Progenitor cell of endocrine pancreas (in vitro differentiated cells): ENCODE data around the gene TUBGCP5. TPM values are rescaled to one million over a fixed set of nuclear protein-coding genes. Genes with fewer than 3 reads are reported as not detected.
A peak's percentile ranks its signal among the peaks of the same experiment; 100 is the strongest.

Source experiments
- DNase-seq: peaks from one replicate; pipeline ENCODE4 v3.0.0; 2021; ENCODE audit warnings: low spot score; ENCODE audit not compliant: unreplicated experiment
- H3K27ac Mint-ChIP-seq: 2 replicates; pipeline ENCODE4 v1.8.0; 2021; ENCODE audit warnings: mild to moderate bottlenecking, moderate library complexity, mixed read lengths
- H3K27me3 Mint-ChIP-seq: 2 replicates; pipeline ENCODE4 v1.8.0; 2021; ENCODE audit warnings: mixed read lengths
- H3K36me3 Mint-ChIP-seq: 2 replicates; pipeline ENCODE4 v1.8.0; 2022; ENCODE audit warnings: mixed read lengths; ENCODE audit not compliant: insufficient read depth
- H3K4me1 Mint-ChIP-seq: 2 replicates; pipeline ENCODE4 v1.8.0; 2021; ENCODE audit warnings: low read depth, mixed read lengths
- H3K4me3 Mint-ChIP-seq: 2 replicates; pipeline ENCODE4 v1.8.0; 2021; ENCODE audit warnings: low read depth, mild to moderate bottlenecking, moderate library complexity, mixed read lengths
- H3K9me3 Mint-ChIP-seq: 2 replicates; pipeline ENCODE4 v1.8.0; 2021; ENCODE audit warnings: low read depth, mixed read lengths
- total RNA-seq: library from RNA; stranded (reverse); gene quantifications from 2 replicates; pipeline ENCODE4 v1.2.1, GENCODE V29; 2021
- TF ChIP-seq, protein P1 (sequence below): fragments of 200-600 bp; sonication (generic); IDR thresholded peaks from one replicate; pipeline ENCODE4 v1.5.0; 2021; ENCODE audit warnings: antibody characterized with exemption, mild to moderate bottlenecking; ENCODE audit not compliant: unreplicated experiment

The TUBGCP5 gene
- total RNA-seq, 1 donor from 2014 or later, result 22.5 TPM

GRCh38 chr15:22967084-22967770 lies 72.1 kb downstream of the TUBGCP5 start:
- no peak for DNase-seq
- peaks cover 12% of the 10 kb centered on the region for H3K4me1 Mint-ChIP-seq
- H3K4me3 Mint-ChIP-seq, result no peak overlapping the region
- no peak overlapping the region for H3K27ac Mint-ChIP-seq
- TF ChIP-seq, protein P1, sequence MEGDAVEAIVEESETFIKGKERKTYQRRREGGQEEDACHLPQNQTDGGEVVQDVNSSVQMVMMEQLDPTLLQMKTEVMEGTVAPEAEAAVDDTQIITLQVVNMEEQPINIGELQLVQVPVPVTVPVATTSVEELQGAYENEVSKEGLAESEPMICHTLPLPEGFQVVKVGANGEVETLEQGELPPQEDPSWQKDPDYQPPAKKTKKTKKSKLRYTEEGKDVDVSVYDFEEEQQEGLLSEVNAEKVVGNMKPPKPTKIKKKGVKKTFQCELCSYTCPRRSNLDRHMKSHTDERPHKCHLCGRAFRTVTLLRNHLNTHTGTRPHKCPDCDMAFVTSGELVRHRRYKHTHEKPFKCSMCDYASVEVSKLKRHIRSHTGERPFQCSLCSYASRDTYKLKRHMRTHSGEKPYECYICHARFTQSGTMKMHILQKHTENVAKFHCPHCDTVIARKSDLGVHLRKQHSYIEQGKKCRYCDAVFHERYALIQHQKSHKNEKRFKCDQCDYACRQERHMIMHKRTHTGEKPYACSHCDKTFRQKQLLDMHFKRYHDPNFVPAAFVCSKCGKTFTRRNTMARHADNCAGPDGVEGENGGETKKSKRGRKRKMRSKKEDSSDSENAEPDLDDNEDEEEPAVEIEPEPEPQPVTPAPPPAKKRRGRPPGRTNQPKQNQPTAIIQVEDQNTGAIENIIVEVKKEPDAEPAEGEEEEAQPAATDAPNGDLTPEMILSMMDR, result no peak
- H3K27me3 Mint-ChIP-seq, result no peaks in the 10 kb centered on the region
- H3K9me3 Mint-ChIP-seq, result peaks cover 2% of the 10 kb centered on the region
- H3K36me3 Mint-ChIP-seq, result peaks cover 16% of the 10 kb centered on the region

GRCh38 chr15:22966321-22967083 lies 72.9 kb downstream of the TUBGCP5 start:
- H3K9me3 Mint-ChIP-seq, result peaks cover 2% of the 10 kb centered on the region
- no peak for DNase-seq
- peaks cover 15% of the 10 kb centered on the region for H3K4me1 Mint-ChIP-seq
- peak overlapping the region; percentile 41 for H3K27ac Mint-ChIP-seq
- TF ChIP-seq, protein P1, result no peak
- H3K4me3 Mint-ChIP-seq, result no peak overlapping the region
- H3K27me3 Mint-ChIP-seq, result no peaks in the 10 kb centered on the region
- peaks cover 16% of the 10 kb centered on the region for H3K36me3 Mint-ChIP-seq

DNA sequence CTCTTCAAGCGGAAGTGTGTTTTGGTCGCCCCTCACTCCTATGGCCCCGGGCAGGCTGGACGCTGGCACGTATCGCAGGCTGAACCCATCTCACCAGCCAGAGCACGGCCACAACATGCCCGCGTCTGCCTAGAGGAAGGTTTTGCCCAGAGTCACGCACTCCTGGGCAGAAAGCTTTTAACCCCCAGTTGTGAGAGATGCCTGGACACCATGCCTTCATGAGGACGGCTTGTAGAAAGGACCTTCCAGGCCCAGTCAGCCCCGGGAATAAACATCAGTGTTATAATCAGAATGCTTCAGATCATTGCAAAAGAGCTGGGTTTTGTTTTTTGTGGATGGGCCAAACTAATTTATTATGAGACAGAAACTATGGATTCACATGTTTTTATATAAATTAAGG lies 75.7 kb downstream of the TUBGCP5 start:
- Mint-ChIP-seq H3K36me3 (peaks cover 3% of the 10 kb centered on the region), H3K4me3 (no peak overlapping the region), H3K27me3 (no peaks in the 10 kb centered on the region), H3K27ac (peak overlapping the region; percentile 91), H3K4me1 (peaks cover 25% of the 10 kb centered on the region), H3K9me3 (no peaks in the 10 kb centered on the region)
- TF ChIP-seq, protein P1, result no peak
- no peak for DNase-seq

DNA sequence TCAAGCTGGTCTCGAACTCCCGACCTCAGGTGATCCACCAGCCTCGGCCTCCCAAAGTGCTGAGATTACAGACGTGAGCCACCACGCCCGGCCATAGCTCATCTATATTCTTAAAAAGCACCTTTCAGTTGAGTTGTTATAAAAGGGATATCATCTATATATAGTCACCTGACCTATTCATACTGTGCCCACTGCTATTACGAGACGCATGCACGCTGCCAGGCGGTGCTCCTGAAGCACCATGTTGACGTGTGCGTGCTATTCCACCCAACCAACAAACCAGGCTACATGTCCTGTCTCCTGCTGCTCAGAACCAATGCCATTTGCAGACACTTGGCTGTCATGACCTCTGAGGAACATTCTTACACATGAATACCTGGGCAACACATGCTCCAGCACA lies 76.8 kb downstream of the TUBGCP5 start:
- peaks cover 27% of the 10 kb centered on the region for H3K4me1 Mint-ChIP-seq
- TF ChIP-seq, protein P1, result no peak
- H3K27ac Mint-ChIP-seq, result peak overlapping the region; percentile 93
- no peak for DNase-seq
- H3K36me3 Mint-ChIP-seq, result peaks cover 3% of the 10 kb centered on the region
- no peak overlapping the region for H3K4me3 Mint-ChIP-seq
- no peaks in the 10 kb centered on the region for H3K9me3 Mint-ChIP-seq
- no peaks in the 10 kb centered on the region for H3K27me3 Mint-ChIP-seq

DNA sequence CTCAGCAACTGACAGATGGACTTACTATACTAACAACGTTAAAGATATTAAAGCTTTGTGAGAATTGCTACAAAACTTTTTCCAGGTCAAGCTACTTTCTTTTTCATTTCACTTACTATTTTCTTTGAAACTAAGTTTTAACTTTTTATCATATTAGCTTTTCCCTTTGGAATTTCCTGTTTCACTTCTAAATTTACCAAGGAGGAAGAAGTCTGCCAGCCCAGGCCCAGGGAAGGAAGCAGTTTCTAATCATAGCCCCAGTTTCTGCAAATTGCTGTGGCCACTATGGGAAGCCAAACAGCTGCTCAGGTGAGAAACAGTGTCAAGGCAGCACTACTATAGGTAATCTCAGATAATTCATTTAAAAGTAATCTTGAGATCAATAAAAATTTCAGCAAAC lies 77.6 kb downstream of the TUBGCP5 start:
- H3K9me3 Mint-ChIP-seq, result no peaks in the 10 kb centered on the region
- H3K27me3 Mint-ChIP-seq, result no peaks in the 10 kb centered on the region
- peaks cover 3% of the 10 kb centered on the region for H3K36me3 Mint-ChIP-seq
- no peak for DNase-seq
- peak overlapping the region; percentile 93 for H3K27ac Mint-ChIP-seq
- no peak overlapping the region for H3K4me3 Mint-ChIP-seq
- TF ChIP-seq, protein P1, result no peak
- H3K4me1 Mint-ChIP-seq, result peaks cover 29% of the 10 kb centered on the region
